ENCODE measurements around the gene TGFBRAP1.

Gene TGFBRAP1

GRCh38 chr2:105329561-105330495, at the start of gene TGFBRAP1:
TGFBRAP1 (minus strand) TSS chr2:105329735; CDS start chr2:105308301, 21,434 bp downstream.
- H3K27me3 Mint-ChIP-seq (ENCODE audit: low read depth): peaks cover 3% of the 10 kb centered on the region
- no peaks in the 10 kb centered on the region for H3K36me3 Mint-ChIP-seq (ENCODE audit: low read depth)
- H3K9me3 Mint-ChIP-seq: no peaks in the 10 kb centered on the region
- H3K4me1 Mint-ChIP-seq: peaks cover 33% of the 10 kb centered on the region
- peak within 1 kb of the TSS; percentile 87 to 99 (median 93) for H3K4me3 Mint-ChIP-seq
- TF ChIP-seq CTCF (IDR thresholded peaks at IDR 0.05; ENCODE audit: unreplicated experiment in 3 of 3): no peak
- peak within 1 kb of the TSS; percentile 91 to 97 (median 95) for H3K27ac Mint-ChIP-seq

DNA sequence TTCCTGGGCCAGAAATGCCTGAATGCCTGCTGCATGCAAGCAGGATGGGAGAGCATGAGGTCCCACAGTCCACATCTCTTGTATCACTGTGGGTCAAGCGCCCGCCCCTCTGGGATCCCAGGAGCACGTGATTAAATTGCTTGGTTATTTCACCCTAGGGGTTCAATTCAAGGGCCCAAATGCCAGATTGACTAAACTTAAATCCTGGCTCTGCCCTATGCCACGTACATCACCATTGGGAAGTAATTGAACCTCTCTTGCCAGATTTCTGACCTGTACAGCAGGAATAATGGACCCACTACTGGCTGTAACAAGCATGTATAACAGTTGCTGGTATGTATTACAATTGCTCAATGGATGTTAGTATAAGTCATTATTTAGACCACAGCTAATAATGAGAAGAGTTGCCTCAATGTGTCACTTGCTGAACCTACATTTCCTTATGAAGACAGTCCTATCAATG, 49.4 kb upstream of the TGFBRAP1 start:
- peaks cover 56% of the 10 kb centered on the region for H3K4me1 Mint-ChIP-seq
- H3K36me3 Mint-ChIP-seq (ENCODE audit: low read depth): peaks cover 42% of the 10 kb centered on the region
- H3K9me3 Mint-ChIP-seq: no peaks in the 10 kb centered on the region
- H3K27ac Mint-ChIP-seq: peak overlapping the region in 1 of 3 experiments; percentile 32
- H3K4me3 Mint-ChIP-seq: no peak overlapping the region
- no peak for TF ChIP-seq CTCF (IDR thresholded peaks at IDR 0.05; ENCODE audit: unreplicated experiment in 3 of 3)
- no peaks in the 10 kb centered on the region for H3K27me3 Mint-ChIP-seq (ENCODE audit: low read depth)

GRCh38 chr2:105378276-105378840, 48.8 kb upstream of the TGFBRAP1 start:
- H3K4me1 Mint-ChIP-seq: peaks cover 56% of the 10 kb centered on the region
- H3K4me3 Mint-ChIP-seq: no peak overlapping the region
- no peak for TF ChIP-seq CTCF (IDR thresholded peaks at IDR 0.05; ENCODE audit: unreplicated experiment in 3 of 3)
- no peaks in the 10 kb centered on the region for H3K27me3 Mint-ChIP-seq (ENCODE audit: low read depth)
- peaks cover 40% of the 10 kb centered on the region for H3K36me3 Mint-ChIP-seq (ENCODE audit: low read depth)
- H3K27ac Mint-ChIP-seq: peak overlapping the region in 1 of 3 experiments; percentile 32
- H3K9me3 Mint-ChIP-seq: no peaks in the 10 kb centered on the region

DNA sequence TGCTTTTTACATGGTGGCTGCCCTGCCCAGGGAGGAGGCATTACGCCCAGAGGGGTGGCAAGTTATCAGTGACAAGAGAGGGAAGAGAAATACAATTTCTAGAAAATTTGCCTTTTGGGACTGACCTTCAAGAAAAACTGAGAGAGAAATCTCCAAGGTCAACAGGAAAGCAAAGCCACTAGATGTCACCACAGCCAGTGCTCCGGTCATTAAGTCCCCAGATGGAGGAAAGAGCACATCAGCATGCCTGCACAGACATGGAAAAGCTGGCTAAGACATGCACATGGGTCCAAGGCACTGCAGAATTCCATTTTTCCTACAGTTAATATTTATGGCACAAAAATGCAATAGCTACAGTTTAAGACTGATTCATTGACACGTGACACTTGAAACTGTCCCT, 48.3 kb upstream of the TGFBRAP1 start:
- no peak for TF ChIP-seq CTCF (IDR thresholded peaks at IDR 0.05; ENCODE audit: unreplicated experiment in 3 of 3)
- Mint-ChIP-seq H3K9me3 (no peaks in the 10 kb centered on the region), H3K27ac (no peak overlapping the region), H3K4me3 (no peak overlapping the region), H3K36me3 (ENCODE audit: low read depth) (peaks cover 41% of the 10 kb centered on the region), H3K4me1 (peaks cover 57% of the 10 kb centered on the region), H3K27me3 (ENCODE audit: low read depth) (no peaks in the 10 kb centered on the region)

- Mint-ChIP-seq H3K9me3 (no peaks in the 10 kb centered on the region), H3K27me3 (ENCODE audit: low read depth) (no peaks in the 10 kb centered on the region), H3K4me3 (no peak overlapping the region), H3K4me1 (peaks cover 58% of the 10 kb centered on the region), H3K36me3 (ENCODE audit: low read depth) (peaks cover 42% of the 10 kb centered on the region), H3K27ac (peak overlapping the region in 2 of 3 experiments; percentile 12 to 81)
- TF ChIP-seq CTCF (IDR thresholded peaks at IDR 0.05; ENCODE audit: unreplicated experiment in 3 of 3): no peak
Measured at GRCh38 chr2:105376789-105377240, 47.3 kb upstream of the TGFBRAP1 start.

Data from nephron (organoid).